ENCODE measurements around the gene CRIP1. TPM values are rescaled to one million over a fixed set of nuclear protein-coding genes. Genes with fewer than 3 reads are reported as not detected.
A peak's percentile ranks its signal among the peaks of the same experiment; 100 is the strongest.

Gene CRIP1
- total RNA-seq, 1 donor from 2014 or later: 106 TPM

GRCh38 chr14:105478398-105479251 lies 8.1 kb upstream of the CRIP1 start:
- peak overlapping the region; percentile 17 to 23 for H3K27ac ChIP-seq
- no peak for DNase-seq (ENCODE audit: low spot score in 2 of 2)
- H3K4me1 ChIP-seq: peaks cover 25 to 50% of the 10 kb centered on the region in 2 donors
- no peak for TF ChIP-seq CTCF (IDR thresholded peaks at IDR 0.05)
- H3K9me3 ChIP-seq: no peaks in the 10 kb centered on the region
- H3K4me3 ChIP-seq: no peak overlapping the region
- peaks cover 17 to 19% of the 10 kb centered on the region in 2 donors for H3K36me3 ChIP-seq
- H3K27me3 ChIP-seq: no peaks in the 10 kb centered on the region
- intact Hi-C loops (cut with DNase I): loop anchor here (10.0 kb wide), 1 partner anchor 234 kb away; the partner anchor contains the start of gene BTBD6

- H3K27me3 ChIP-seq: no peaks in the 10 kb centered on the region
- peaks cover 17 to 19% of the 10 kb centered on the region in 2 donors for H3K36me3 ChIP-seq
- intact Hi-C loops (cut with DNase I): loop anchor here (2.0 to 10.0 kb wide), 5 partner anchors 61 to 795 kb away; partner anchors contain the start of genes BTBD6, CDCA4, INF2 and MTA1
- TF ChIP-seq CTCF (IDR thresholded peaks at IDR 0.05): no peak
- H3K4me3 ChIP-seq: no peak overlapping the region
- no peak for DNase-seq (ENCODE audit: low spot score in 2 of 2)
- H3K27ac ChIP-seq: peak overlapping the region; percentile 89 to 99
- no peaks in the 10 kb centered on the region for H3K9me3 ChIP-seq
- peaks cover 29 to 55% of the 10 kb centered on the region in 2 donors for H3K4me1 ChIP-seq
Observed at GRCh38 chr14:105479431-105480158, 7.1 kb upstream of the CRIP1 start.

- no peak for DNase-seq (ENCODE audit: low spot score in 2 of 2)
- Histone ChIP-seq H3K27ac (peak overlapping the region; percentile 89 to 99), H3K27me3 (no peaks in the 10 kb centered on the region), H3K36me3 (peaks cover 17 to 19% of the 10 kb centered on the region in 2 donors), H3K4me1 (peaks cover 29 to 62% of the 10 kb centered on the region in 2 donors), H3K9me3 (no peaks in the 10 kb centered on the region), H3K4me3 (peak overlapping the region in 1 of 2 donors; percentile 58)
- intact Hi-C loops (cut with DNase I): loop anchor here (2.0 to 10.0 kb wide), 4 partner anchors 61 to 795 kb away; partner anchors contain the start of genes CDCA4, INF2 and MTA1
- TF ChIP-seq CTCF (IDR thresholded peaks at IDR 0.05): no peak
Observed at GRCh38 chr14:105480199-105480746, 6.4 kb upstream of the CRIP1 start.

GRCh38 chr14:105480807-105481801 lies 5.6 kb upstream of the CRIP1 start:
- H3K4me1 ChIP-seq: peaks cover 32 to 65% of the 10 kb centered on the region in 2 donors
- no peaks in the 10 kb centered on the region for H3K9me3 ChIP-seq
- peak; percentile 98 to 99 (median 99) for TF ChIP-seq CTCF (IDR thresholded peaks at IDR 0.05)
- H3K4me3 ChIP-seq: peak overlapping the region; percentile 55 to 58
- H3K36me3 ChIP-seq: peaks cover 17 to 19% of the 10 kb centered on the region in 2 donors
- peak overlapping the region; percentile 89 to 99 for H3K27ac ChIP-seq
- H3K27me3 ChIP-seq: no peaks in the 10 kb centered on the region
- DNase-seq (ENCODE audit: low spot score in 2 of 2): peak; percentile 74 to 97
- intact Hi-C loops (cut with DNase I): loop anchor here (1.0 to 10.0 kb wide), 5 partner anchors 9 to 796 kb away; partner anchors contain the start of genes CDCA4, INF2 and MTA1

All from ascending aorta (tissue), 2 donors.